PC-9 (cell line): ENCODE data around the gene KATNBL1.

Source experiments
- EZH2 ChIP-seq: fragments of 200-600 bp; sonication (generic); IDR thresholded peaks from 2 replicates; pipeline ENCODE4 v1.8.0; 2017; ENCODE audit warnings: antibody characterized with exemption, low read depth
- TF ChIP-seq, protein P1 (sequence below): fragments of 200-600 bp; sonication (generic); conservative IDR thresholded peaks from 2 replicates; pipeline ENCODE4 v1.6.1; 2017; ENCODE audit warnings: mixed run types, antibody characterized with exemption, mild to moderate bottlenecking, moderate library complexity

DNA sequence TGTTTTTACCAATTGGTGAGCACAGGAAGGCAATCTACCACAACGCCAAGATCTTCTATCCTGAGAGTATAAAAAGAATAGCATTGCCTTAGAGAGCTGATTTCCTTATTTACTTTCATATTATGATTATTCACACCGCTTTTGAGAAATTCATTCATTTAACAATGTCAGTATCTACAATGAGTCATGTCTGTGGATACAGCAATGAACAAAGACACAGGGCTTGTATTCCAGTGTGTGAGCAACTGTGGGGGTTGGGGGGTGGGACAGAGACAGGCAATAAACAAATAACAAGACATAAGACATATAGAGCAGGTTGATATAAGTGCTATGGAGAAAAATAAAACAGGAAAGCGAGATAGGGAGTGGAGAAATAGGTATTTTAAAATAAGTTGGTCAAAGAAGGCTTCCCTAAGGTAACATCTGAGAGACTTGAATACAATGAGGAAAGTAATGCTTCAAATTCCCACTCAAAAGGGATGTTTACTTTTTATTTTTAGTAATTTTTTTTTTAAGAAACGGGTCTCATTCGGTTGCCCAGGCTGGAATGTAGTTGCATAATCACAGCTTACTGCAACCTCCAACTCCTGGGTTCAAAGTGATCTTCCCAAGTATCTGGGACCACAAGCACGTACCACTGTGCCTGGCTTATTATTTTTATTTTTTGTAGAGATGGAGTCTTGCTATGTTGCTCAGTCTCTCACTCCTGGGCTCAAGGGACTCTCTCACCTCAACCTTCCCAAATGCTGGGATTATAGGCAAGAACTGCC, 62.3 kb downstream of the KATNBL1 start:
- TF ChIP-seq, protein P1, sequence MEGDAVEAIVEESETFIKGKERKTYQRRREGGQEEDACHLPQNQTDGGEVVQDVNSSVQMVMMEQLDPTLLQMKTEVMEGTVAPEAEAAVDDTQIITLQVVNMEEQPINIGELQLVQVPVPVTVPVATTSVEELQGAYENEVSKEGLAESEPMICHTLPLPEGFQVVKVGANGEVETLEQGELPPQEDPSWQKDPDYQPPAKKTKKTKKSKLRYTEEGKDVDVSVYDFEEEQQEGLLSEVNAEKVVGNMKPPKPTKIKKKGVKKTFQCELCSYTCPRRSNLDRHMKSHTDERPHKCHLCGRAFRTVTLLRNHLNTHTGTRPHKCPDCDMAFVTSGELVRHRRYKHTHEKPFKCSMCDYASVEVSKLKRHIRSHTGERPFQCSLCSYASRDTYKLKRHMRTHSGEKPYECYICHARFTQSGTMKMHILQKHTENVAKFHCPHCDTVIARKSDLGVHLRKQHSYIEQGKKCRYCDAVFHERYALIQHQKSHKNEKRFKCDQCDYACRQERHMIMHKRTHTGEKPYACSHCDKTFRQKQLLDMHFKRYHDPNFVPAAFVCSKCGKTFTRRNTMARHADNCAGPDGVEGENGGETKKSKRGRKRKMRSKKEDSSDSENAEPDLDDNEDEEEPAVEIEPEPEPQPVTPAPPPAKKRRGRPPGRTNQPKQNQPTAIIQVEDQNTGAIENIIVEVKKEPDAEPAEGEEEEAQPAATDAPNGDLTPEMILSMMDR, result no peak
- no peak for TF ChIP-seq EZH2
